Epithelial cell of esophagus (primary cell): ENCODE measurements around the gene ZFTA.
A peak's percentile ranks its signal among the peaks of the same experiment; 100 is the strongest.

Experiments
- DNase-seq: peaks from one replicate; pipeline ENCODE4 v3.0.0; 2010; ENCODE audit warnings: low read depth
- H3K4me3 ChIP-seq: 2 replicates; pipeline ENCODE4 v1.5.1; 2011; ENCODE audit warnings: mild to moderate bottlenecking, low read length, control low read depth
- CTCF ChIP-seq: IDR thresholded peaks from 2 replicates; pipeline ENCODE4 v1.5.1; 2011; ENCODE audit warnings: low read depth, mild to moderate bottlenecking, low read length, control low read depth, inconsistent platforms; ENCODE audit not compliant: insufficient read depth; ENCODE audit errors: missing control alignments

Gene ZFTA

GRCh38 chr11:63761931-63762653, 6.5 kb downstream of the ZFTA start:
- peak overlapping the region; percentile 29 for H3K4me3 ChIP-seq
- no peak for TF ChIP-seq CTCF
- no peak for DNase-seq

DNA sequence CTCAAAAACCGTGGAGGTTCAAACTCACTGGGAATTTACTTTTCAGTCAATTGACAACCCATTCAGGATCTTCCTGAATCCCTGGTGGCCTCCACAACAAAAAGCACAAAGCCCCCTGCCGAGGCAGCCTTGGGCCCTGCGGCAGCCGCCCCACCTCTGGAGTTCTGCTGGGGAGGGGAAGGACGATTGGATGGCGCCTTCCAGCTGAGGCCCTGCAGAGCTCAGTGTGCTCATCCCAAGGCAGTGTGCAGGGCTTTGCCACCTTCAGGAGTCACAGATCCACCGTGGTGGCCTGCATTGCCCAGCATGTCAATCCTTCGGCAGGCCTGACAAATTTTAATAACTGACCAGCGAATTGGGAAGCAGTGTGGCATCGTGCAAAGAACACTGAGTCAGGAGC, 7.4 kb downstream of the ZFTA start:
- DNase-seq: no peak
- TF ChIP-seq CTCF: no peak
- H3K4me3 ChIP-seq: no peak overlapping the region

- no peak for TF ChIP-seq CTCF
- no peak overlapping the region for H3K4me3 ChIP-seq
- DNase-seq: no peak
Measured at GRCh38 chr11:63760487-63761079, 8.0 kb downstream of the ZFTA start.

- TF ChIP-seq CTCF: no peak
- no peak overlapping the region for H3K4me3 ChIP-seq
- DNase-seq: no peak
Measured at GRCh38 chr11:63756919-63757761, 11.4 kb downstream of the ZFTA start.

DNA sequence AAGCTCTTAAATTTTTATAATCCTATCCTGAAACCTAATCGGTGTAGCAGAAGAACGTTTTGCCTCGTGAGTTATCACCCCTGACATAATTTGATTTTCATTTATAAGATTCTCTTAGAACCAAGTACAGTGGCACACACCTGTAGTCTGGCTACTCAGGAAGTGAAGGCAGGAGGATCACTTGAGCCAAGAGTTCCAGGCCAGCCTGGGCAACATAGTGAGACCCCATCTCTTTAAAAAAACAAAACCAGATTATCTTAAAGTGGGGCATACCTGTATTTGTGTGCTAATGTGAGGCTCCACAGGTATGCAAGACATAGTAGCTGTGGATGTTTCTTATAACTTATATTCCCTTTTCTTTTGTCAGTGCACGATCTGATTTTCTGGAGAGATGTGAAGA, 19.0 kb downstream of the ZFTA start:
- no peak for TF ChIP-seq CTCF
- no peak for DNase-seq
- H3K4me3 ChIP-seq: no peak overlapping the region

DNA sequence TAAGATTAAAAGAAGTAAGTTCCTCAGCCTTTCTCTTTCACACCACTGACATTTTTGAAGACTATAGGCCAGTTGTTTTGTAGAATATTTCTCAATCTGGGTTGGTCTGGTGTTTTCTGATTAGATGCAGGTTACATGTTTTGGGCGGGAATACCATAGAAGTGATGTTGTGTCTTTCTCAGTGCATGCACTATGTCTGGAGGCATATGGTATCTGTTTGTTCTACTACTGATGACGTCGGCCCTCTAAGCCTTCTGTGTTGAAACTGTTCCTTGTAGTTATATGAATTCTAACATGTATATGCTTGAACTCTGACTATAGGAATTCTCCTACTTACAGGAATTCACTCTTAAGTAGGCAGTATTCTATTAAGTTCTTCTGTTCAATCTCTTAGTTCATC, 21.6 kb downstream of the ZFTA start:
- no peak overlapping the region for H3K4me3 ChIP-seq
- TF ChIP-seq CTCF: no peak
- DNase-seq: peak; percentile 86
